ENCODE data around the gene PHLDB1. TPM values are rescaled to one million over a fixed set of nuclear protein-coding genes. Genes with fewer than 3 reads are reported as not detected.

Gene PHLDB1
- total RNA-seq, 1 experiment from 2014 or later, result 122 TPM

DNA sequence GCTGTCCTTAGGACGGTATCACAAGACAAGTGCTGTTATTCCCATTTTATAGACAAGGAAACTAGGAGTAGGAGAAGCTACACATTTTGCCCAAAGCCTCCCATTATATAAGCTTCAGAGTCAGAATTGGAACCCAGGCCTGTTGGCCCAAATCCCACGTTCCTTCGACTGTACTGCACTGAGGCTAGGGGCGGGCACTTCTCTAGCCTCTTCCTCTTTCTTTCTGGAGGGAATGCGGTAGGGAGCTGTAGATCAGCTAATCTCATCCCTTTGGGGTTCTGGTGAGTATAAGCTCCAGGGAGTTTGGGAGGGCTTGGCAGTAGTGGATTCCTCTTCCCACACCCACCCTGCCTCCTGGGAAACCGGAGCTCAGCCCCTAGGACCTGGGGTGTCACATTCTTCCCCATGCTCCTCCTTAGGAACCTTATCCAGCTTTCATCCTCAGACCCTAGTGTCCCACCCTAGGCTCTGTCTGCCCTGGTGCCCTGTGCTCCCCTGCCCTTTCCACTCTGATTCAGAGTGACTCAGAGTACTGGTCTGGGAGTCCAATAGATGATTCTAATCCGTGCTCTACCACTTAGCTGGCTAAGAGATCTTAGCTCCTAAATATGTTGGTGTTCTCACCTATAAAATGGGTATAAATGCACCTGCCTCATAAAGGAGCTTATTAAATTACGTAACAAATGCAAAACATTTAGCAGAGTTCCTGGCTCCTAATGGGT is 29.3 kb downstream of the PHLDB1 start:
- Histone ChIP-seq H3K36me3 (ENCODE audit: low read depth) (no peaks in the 10 kb centered on the region; the same call in 1 of the 2 replicates), H4K20me1 (ENCODE audit: insufficient read depth) (0 out of 2 replicates have a peak, but pooled peaks cover 3% of the 10 kb centered on the region)

DNA sequence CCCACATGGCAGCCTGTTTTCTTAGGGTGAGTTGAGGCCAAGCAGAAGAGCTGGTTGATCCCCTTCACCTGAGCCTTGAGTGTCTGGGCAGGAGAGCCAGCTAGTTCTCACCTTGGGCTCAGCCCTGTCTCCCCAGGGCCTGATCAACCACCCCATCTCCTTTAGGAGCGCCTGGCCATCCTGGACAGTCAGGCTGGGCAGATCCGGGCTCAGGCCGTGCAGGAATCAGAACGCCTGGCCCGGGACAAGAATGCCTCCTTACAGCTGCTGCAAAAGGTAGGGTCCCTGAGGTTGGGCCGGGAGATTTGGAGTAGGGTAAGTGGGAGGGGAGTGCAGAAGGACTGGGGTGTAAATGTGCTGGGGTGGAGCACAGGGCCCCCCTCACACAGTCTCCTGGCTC is 31.3 kb downstream of the PHLDB1 start:
- H4K20me1 ChIP-seq (ENCODE audit: insufficient read depth), result peaks cover 4% of the 10 kb centered on the region; the same call in 1 of the 2 replicates
- H3K4me2 ChIP-seq, result no peak overlapping the region
- H2AFZ ChIP-seq, result no peak overlapping the region
- H3K9me2 ChIP-seq (ENCODE audit: insufficient read depth), result no peaks in the 10 kb centered on the region
- BruUV-seq (replicated peaks), result no TSS peak
- peaks cover 4% of the 10 kb centered on the region; the same call in 1 of the 2 replicates for H3K4me1 ChIP-seq (replicated peaks; ENCODE audit: insufficient read depth)
- intact Hi-C loops (cut with micrococcal nuclease; ENCODE audit: unreplicated experiment), result no loop called here
- no peaks in the 10 kb centered on the region for H3K27me3 ChIP-seq (ENCODE audit: insufficient read depth, low read depth)
- POLR2A ChIA-PET (ENCODE audit: unreplicated experiment), result no interaction called here
- no peak overlapping the region for H3K4me3 ChIP-seq
- H3F3A ChIP-seq (ENCODE audit: insufficient read depth, low read depth), result no peaks in the 10 kb centered on the region; the same call in 1 of the 2 replicates
- H3K79me2 ChIP-seq (ENCODE audit: low read depth), result no peaks in the 10 kb centered on the region
- H3K9me3 ChIP-seq (ENCODE audit: insufficient read depth, low read depth), result no peaks in the 10 kb centered on the region
- TF ChIP-seq, protein P1, sequence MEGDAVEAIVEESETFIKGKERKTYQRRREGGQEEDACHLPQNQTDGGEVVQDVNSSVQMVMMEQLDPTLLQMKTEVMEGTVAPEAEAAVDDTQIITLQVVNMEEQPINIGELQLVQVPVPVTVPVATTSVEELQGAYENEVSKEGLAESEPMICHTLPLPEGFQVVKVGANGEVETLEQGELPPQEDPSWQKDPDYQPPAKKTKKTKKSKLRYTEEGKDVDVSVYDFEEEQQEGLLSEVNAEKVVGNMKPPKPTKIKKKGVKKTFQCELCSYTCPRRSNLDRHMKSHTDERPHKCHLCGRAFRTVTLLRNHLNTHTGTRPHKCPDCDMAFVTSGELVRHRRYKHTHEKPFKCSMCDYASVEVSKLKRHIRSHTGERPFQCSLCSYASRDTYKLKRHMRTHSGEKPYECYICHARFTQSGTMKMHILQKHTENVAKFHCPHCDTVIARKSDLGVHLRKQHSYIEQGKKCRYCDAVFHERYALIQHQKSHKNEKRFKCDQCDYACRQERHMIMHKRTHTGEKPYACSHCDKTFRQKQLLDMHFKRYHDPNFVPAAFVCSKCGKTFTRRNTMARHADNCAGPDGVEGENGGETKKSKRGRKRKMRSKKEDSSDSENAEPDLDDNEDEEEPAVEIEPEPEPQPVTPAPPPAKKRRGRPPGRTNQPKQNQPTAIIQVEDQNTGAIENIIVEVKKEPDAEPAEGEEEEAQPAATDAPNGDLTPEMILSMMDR (conservative IDR thresholded peaks at IDR 0.05), result no peak
- TF ChIP-seq EZH2 (IDR thresholded peaks at IDR 0.05; ENCODE audit: low read depth), result no peak
- CTCF ChIA-PET, result no interaction called here
- H3K27ac ChIP-seq, result no peak overlapping the region
- DNase-seq, result no peak
- H3K36me3 ChIP-seq (ENCODE audit: low read depth), result peaks cover 4% of the 10 kb centered on the region; the same call in 1 of the 2 replicates

More for the DNA sequence above, 29.3 kb downstream of the PHLDB1 start:
- Histone ChIP-seq H3K27ac (no peak overlapping the region), H3K4me2 (no peak overlapping the region), H3K27me3 (ENCODE audit: insufficient read depth, low read depth) (no peaks in the 10 kb centered on the region), H3K9me3 (ENCODE audit: insufficient read depth, low read depth) (no peaks in the 10 kb centered on the region), H3K79me2 (ENCODE audit: low read depth) (no peaks in the 10 kb centered on the region), H3F3A (ENCODE audit: insufficient read depth, low read depth) (no peaks in the 10 kb centered on the region; the same call in 1 of the 2 replicates), H3K4me1 (replicated peaks; ENCODE audit: insufficient read depth) (peaks cover 4% of the 10 kb centered on the region; the same call in 1 of the 2 replicates), H2AFZ (no peak overlapping the region), H3K4me3 (no peak overlapping the region), H3K9me2 (ENCODE audit: insufficient read depth) (no peaks in the 10 kb centered on the region)
- TF ChIP-seq, protein P1 (conservative IDR thresholded peaks at IDR 0.05), result no peak
- DNase-seq, result no peak
- intact Hi-C loops (cut with micrococcal nuclease; ENCODE audit: unreplicated experiment), result no loop called here
- ChIA-PET POLR2A (ENCODE audit: unreplicated experiment) (no interaction called here), CTCF (no interaction called here)
- no TSS peak for BruUV-seq (replicated peaks)

GRCh38 chr11:118639899-118640298 is 32.5 kb downstream of the PHLDB1 start:
- ChIA-PET CTCF (interaction anchor here (1.1 kb wide), 1 partner anchor 45 kb away, joined by 3 read pairs; no protein-coding TSS in a partner anchor), POLR2A (ENCODE audit: unreplicated experiment) (interaction anchor here (0.8 kb wide), 1 partner anchor 640 kb away, joined by 4 read pairs; no protein-coding TSS in a partner anchor)
- Histone ChIP-seq H3F3A (ENCODE audit: insufficient read depth, low read depth) (no peaks in the 10 kb centered on the region; the same call in 1 of the 2 replicates), H3K4me1 (replicated peaks; ENCODE audit: insufficient read depth) (peaks cover 4% of the 10 kb centered on the region; the same call in 1 of the 2 replicates), H3K79me2 (ENCODE audit: low read depth) (no peaks in the 10 kb centered on the region), H3K27me3 (ENCODE audit: insufficient read depth, low read depth) (no peaks in the 10 kb centered on the region), H3K9me3 (ENCODE audit: insufficient read depth, low read depth) (no peaks in the 10 kb centered on the region), H4K20me1 (ENCODE audit: insufficient read depth) (peaks cover 4% of the 10 kb centered on the region; the same call in 1 of the 2 replicates), H3K4me3 (no peak overlapping the region), H3K4me2 (no peak overlapping the region), H2AFZ (no peak overlapping the region), H3K9me2 (ENCODE audit: insufficient read depth) (no peaks in the 10 kb centered on the region), H3K36me3 (ENCODE audit: low read depth) (peaks cover 10% of the 10 kb centered on the region; the same call in 1 of the 2 replicates), H3K27ac (no peak overlapping the region)
- no peak for DNase-seq
- intact Hi-C loops (cut with micrococcal nuclease; ENCODE audit: unreplicated experiment), result loop anchor here (5.0 kb wide), 1 partner anchor 33 kb away; the partner anchor contains the start of gene PHLDB1
- no TSS peak for BruUV-seq (replicated peaks)
- TF ChIP-seq EZH2 (IDR thresholded peaks at IDR 0.05; ENCODE audit: low read depth), result no peak
- TF ChIP-seq, protein P1 (conservative IDR thresholded peaks at IDR 0.05), result no peak

Data from PC-9 (cell line).